GM18519 (cell line): ENCODE results near the gene TTYH3.

Source experiments
- ATAC-seq: cut with Tn5 transposase; IDR thresholded peaks from one replicate; pipeline ENCODE4 v1.9.1; 2021; ENCODE audit warnings: mild to moderate bottlenecking, moderate library complexity; ENCODE audit not compliant: unreplicated experiment, low FRiP score

Gene TTYH3

DNA sequence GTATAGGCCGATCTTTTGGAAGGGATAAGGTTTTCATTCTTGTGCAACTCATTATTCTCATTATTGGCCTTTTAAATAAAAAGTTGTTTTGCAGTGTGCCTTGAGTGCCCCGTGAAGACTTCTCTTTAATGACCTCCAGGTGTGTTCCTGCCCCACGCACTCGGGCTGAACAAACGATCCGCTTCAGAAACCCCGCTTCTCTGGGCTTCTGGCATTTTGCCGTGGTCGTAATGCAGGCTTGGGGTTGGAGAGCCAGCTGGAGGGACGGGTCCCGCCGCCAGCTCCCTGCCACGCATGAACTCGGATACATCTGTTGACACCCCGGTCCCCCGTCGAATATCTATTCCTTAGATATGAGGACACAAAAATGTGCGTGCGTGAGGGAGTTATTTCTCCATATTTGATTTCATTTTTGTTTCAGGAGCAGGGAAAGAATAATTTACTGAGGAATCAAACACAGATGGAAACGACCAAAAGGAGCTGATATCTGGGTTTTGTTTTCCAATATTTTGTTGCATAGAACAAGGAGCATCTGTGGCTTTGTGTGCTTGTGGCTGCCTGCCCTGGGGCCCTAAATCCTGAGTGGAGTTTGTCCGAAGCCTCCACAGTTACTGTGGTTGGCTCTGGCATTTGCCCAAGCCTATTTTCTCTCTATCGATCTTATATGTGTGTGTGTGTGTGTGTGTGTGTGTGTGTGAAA, 17.0 kb upstream of the TTYH3 start:
- no peak for ATAC-seq

- ATAC-seq, result no peak
Measured at GRCh38 chr7:2616387-2617324, 15.1 kb upstream of the TTYH3 start.

DNA sequence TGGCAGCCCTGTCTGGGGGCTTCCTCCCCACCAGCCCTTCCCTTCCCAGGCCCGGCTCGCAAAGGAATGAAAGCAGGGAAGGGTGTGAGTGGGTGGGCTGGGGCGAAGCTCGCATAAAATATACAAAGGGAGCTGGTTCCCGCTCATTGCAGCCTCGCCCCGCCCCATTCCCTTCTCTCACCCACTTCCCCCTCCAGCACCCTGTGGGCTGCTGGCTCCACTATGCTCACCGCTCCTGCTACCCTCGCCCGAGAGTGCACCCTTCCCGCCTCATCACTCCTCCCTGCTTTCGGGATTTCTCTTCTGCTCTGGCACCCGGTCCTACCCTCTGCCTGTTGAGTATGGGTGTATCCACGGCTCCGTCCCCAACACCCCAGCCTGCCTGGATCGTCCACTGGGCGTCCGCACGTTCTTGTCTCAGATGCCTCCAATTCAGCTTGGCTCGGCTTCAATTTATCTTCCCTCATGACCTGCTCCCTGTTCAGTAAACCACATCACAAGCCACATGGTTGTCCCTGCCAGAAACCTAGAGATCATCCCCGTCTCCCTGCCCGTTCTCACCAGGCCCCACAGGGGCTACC, 14.4 kb upstream of the TTYH3 start:
- ATAC-seq, result no peak

- ATAC-seq, result no peak
Measured at GRCh38 chr7:2619116-2619515, 12.7 kb upstream of the TTYH3 start.

DNA sequence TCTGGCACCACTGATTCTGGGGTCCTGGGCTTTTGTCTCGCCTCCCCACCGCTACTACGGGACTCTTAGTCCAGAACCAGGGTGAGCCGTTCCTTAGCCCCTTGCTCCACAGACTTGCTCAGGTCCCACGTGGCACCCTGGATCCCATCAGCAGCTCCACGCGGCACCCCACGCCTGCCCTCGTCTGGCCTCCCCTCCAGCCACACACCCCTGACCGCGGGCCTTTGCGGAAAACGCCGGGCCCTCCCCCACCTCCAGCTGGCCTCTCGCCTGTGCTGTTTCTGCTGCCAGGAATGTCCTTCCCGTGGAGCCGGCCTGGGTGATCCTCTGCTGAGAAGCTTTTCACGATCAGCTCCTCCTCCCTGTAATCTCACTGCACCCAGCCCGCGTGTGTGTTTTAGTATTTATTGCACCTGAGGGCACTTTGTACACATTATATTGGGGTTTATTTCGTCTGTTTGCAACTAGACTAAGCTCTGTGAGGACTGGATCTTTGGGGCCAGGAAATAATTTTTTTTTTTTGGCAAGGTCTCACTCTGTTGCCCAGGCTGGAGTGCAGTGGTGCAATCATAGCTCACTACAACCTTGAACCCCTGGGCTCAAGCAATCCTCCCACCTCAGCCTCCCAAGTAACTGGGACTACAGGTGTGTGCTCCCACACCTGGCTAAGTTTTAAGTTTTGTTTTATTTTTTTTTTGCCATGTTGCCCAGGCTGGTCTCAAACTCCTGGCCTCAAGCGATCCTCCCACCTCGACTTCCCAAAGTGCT, 10.5 kb upstream of the TTYH3 start:
- no peak for ATAC-seq

DNA sequence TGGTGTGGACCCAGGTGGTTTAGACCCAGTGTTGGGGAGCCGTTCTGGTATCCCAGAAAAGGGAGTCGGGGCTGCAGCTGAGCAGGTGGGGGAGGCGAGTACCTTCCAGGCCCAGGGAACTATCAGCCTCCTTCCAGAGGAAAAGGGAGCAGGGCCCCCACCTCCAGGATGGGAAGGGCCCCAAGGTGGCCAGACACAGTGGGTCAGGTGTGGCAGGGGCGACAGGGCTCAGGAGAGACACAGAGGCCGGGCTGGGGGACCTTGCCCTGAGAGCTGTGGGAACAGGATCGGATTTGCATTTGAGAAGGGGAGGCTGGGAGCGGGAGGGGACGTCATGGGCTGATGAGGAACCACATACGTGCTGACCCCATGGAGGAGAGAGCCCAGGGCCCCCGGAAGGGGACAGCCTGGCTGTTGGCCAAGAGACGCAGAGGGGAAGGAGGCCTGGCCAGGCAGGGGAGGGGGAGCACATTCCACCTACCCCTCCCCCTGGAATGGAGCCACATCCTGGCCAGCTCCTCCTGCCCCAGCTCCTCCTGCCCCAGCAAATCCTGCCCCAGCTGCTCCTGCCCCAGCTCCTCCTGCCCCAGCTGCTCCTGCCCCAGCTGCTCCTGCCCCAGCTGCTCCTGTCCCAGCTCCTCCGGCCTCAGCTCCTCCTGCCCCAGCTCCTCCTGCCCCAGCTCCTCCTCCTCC, 9.7 kb upstream of the TTYH3 start:
- ATAC-seq, result no peak

- ATAC-seq, result no peak
Measured at GRCh38 chr7:2622869-2623697, 8.7 kb upstream of the TTYH3 start.

DNA sequence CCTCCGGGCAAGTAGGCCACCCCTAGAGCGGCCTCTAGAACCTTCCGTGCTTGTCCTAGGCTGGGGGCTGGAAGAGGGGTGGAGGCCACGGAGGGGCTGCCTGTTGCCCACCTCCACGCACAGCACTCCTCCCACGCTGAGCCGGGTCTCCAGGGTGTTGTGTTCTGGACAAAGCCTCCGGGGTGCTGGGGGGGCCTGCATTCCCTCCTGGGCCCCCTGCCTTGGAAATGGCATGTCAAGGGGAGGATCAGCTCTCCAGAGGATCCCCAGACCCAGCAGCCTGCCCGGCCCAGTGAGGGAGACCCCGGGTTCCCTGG, 8.1 kb upstream of the TTYH3 start:
- ATAC-seq, result no peak

GRCh38 chr7:2624293-2624886, 7.4 kb upstream of the TTYH3 start:
- no peak for ATAC-seq

DNA sequence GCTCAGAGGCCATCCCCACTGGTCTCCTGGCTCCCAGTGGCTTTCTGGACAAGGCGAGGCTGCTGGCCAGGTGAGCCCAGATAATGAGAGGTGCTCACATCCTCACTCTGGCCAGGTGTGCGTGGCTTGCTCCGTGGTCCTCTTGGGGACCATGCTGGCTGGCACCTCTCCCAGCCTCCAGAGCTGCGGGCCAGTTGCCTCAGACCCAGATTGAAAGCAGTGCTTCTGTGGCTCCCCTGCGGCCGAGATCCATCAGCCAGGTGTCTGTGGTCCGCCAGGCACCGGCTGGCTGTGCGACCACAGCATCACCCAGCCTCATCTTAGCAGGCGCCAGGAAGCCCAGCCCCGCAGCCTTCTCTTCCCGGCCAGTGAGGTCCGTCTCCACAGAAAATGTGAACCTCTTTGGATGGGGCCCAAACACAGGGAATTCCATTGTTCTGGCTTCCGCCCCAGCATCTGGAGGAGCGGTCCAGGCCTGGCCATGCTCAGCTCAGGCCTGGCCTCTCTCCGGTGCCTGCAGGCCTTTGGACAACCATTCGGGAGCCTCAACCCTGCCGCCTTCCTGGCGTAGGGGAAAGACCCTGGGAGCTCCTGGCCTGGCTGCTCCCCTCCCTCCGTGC, 5.2 kb upstream of the TTYH3 start:
- ATAC-seq, result no peak

- no peak for ATAC-seq
Measured at GRCh38 chr7:2627258-2628129, 4.3 kb upstream of the TTYH3 start.

DNA sequence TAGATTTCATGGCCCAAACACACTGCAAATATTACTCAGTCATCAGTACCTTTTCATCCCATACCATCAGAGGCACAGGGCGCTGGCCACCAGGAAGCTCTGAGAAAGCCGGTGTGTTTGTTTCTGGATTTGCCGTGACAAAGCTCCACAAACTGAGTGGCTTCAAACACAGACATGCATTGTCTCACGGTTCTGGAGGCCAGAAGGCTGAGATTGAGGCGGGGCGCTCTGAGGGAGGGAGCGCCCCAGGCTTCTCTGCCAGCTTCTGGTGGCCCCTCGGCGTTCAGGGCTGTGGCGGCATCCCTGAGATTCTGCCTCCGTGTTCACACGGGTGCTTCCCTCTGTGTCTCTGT, 3.7 kb upstream of the TTYH3 start:
- ATAC-seq, result no peak

- no peak for ATAC-seq
Measured at GRCh38 chr7:2628891-2629290, 2.9 kb upstream of the TTYH3 start.

DNA sequence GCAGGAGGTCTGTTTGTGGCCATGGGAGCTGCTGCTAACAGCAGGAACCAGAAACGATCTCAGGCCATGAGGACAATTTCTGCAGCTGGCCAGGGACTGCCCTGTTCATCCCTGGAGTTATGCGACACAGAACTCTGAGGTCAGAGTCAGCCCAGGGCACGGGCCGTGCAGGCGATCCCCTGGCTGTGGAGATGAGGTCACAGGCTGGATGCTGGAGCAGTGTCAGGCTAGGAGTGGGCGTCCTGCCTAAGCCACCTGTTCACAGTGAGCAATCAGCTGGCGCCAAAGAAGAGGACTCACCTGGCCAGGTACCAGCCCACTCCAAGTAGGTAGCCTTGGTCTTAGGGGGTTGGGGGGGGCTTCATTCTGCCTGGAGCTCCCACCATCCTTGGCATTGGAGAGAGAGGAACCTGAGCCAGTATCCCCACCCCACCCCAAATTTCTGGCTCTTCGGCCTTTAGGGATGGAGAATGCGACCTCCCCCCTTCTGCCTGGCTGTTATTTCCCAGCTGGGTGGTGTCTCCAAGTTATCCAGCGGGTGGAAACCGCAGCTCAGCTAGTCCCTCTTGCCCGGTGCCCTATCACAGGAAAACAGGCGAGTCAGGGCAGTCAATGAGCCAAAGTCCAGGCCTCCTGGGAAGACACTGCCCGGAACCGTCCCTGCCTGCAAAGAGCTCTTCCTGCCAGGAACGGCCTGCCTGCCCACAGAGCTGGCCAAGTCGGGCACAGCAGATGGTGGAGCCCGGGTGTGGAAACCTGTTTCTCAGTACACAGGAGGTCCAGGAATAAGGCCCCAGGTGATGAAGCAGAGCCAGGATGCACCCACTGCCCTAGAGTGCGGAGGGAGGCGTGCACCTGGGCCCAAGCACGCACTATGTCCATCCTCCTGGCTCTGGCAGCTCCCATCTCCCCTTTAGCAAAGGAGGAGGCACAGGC, 1.8 kb upstream of the TTYH3 start:
- ATAC-seq, result no peak

- no peak for ATAC-seq
Measured at GRCh38 chr7:2632733-2633537, 1.1 kb downstream of the TTYH3 start.
